HEK293 (cell line): Measurements from ENCODE around the gene LMAN1L.

Experiments used
- BCL11A ChIP-seq: fragments of 450-650 bp; formaldehyde crosslinking; IDR thresholded peaks from 2 replicates; pipeline ENCODE4 v1.5.1; 2016; ENCODE audit warnings: low read depth, missing biosample characterization, missing genetic modification characterization
- BCL11B ChIP-seq: fragments of 450-650 bp; formaldehyde crosslinking; IDR thresholded peaks from 2 replicates; pipeline ENCODE4 v1.5.1; 2016; ENCODE audit warnings: low read depth, missing biosample characterization, missing genetic modification characterization
- HOXC10 ChIP-seq: sonication (generic); formaldehyde crosslinking; IDR thresholded peaks from 2 replicates; pipeline ENCODE4 v1.8.1; 2023; ENCODE audit warnings: mild to moderate bottlenecking, missing genetic modification reagents
- OSR2 ChIP-seq: fragments of 450-650 bp; formaldehyde crosslinking; IDR thresholded peaks from 2 replicates; pipeline ENCODE4 v1.5.1; 2016; ENCODE audit warnings: missing biosample characterization, missing genetic modification characterization
- PBX3 ChIP-seq: sonication (generic); formaldehyde crosslinking; IDR thresholded peaks from 2 replicates; pipeline ENCODE4 v1.8.1; 2022; ENCODE audit warnings: mild to moderate bottlenecking, moderate library complexity, missing genetic modification reagents
- SP7 ChIP-seq: fragments of 450-650 bp; formaldehyde crosslinking; IDR thresholded peaks from 2 replicates; pipeline ENCODE4 v1.5.1; 2016; ENCODE audit warnings: missing biosample characterization, missing genetic modification characterization
- YY2 ChIP-seq: fragments of 450-650 bp; formaldehyde crosslinking; IDR thresholded peaks from 2 replicates; pipeline ENCODE4 v1.5.1; 2016; ENCODE audit warnings: missing biosample characterization, missing genetic modification characterization
- ZBTB11 ChIP-seq: fragments of 450-650 bp; formaldehyde crosslinking; conservative IDR thresholded peaks from 2 replicates; pipeline ENCODE4 v1.5.1; 2016; ENCODE audit warnings: low read depth, missing biosample characterization, missing genetic modification characterization
- ZBTB6 ChIP-seq: fragments of 450-650 bp; formaldehyde crosslinking; IDR thresholded peaks from 2 replicates; pipeline ENCODE4 v1.5.1; 2017; ENCODE audit warnings: missing biosample characterization, missing genetic modification characterization
- ZBTB8A ChIP-seq: fragments of 450-650 bp; formaldehyde crosslinking; IDR thresholded peaks from 2 replicates; pipeline ENCODE4 v1.5.1; 2016; ENCODE audit warnings: missing biosample characterization, missing genetic modification characterization
- ZFP3 ChIP-seq: fragments of 450-650 bp; formaldehyde crosslinking; IDR thresholded peaks from 2 replicates; pipeline ENCODE4 v1.5.1; 2016; ENCODE audit warnings: low read depth, missing biosample characterization, missing genetic modification characterization
- ZFP37 ChIP-seq: fragments of 450-650 bp; formaldehyde crosslinking; IDR thresholded peaks from 2 replicates; pipeline ENCODE4 v1.5.1; 2016; ENCODE audit warnings: missing biosample characterization, missing genetic modification characterization
- ZNF10 ChIP-seq: fragments of 450-650 bp; formaldehyde crosslinking; IDR thresholded peaks from 2 replicates; pipeline ENCODE4 v1.5.1; 2017; ENCODE audit warnings: missing biosample characterization, missing genetic modification characterization
- ZNF157 ChIP-seq: fragments of 450-650 bp; formaldehyde crosslinking; IDR thresholded peaks from 2 replicates; pipeline ENCODE4 v1.5.1; 2016; ENCODE audit warnings: missing biosample characterization, missing genetic modification characterization
- ZNF174 ChIP-seq: fragments of 450-650 bp; formaldehyde crosslinking; IDR thresholded peaks from 2 replicates; pipeline ENCODE4 v1.5.0; 2017; ENCODE audit warnings: missing biosample characterization, mild to moderate bottlenecking, missing genetic modification characterization
- ZNF175 ChIP-seq: fragments of 450-650 bp; formaldehyde crosslinking; IDR thresholded peaks from 2 replicates; pipeline ENCODE4 v1.5.1; 2016; ENCODE audit warnings: missing biosample characterization, missing genetic modification characterization
- ZNF184 ChIP-seq: fragments of 450-650 bp; IDR thresholded peaks from 2 replicates; pipeline ENCODE4 v1.5.1; 2018; ENCODE audit warnings: missing biosample characterization, mild to moderate bottlenecking, missing genetic modification characterization
- ZNF2 ChIP-seq: fragments of 450-650 bp; formaldehyde crosslinking; IDR thresholded peaks from 2 replicates; pipeline ENCODE4 v1.5.1; 2016; ENCODE audit warnings: missing biosample characterization, missing genetic modification characterization
- ZNF214 ChIP-seq: fragments of 450-650 bp; formaldehyde crosslinking; IDR thresholded peaks from 2 replicates; pipeline ENCODE4 v1.5.1; 2017; ENCODE audit warnings: missing biosample characterization, mild to moderate bottlenecking, missing genetic modification characterization, borderline replicate concordance
- ZNF266 ChIP-seq: fragments of 450-650 bp; formaldehyde crosslinking; IDR thresholded peaks from 2 replicates; pipeline ENCODE4 v1.5.1; 2016; ENCODE audit warnings: missing biosample characterization, missing genetic modification characterization, low read depth
- ZNF280C ChIP-seq: fragments of 450-650 bp; formaldehyde crosslinking; IDR thresholded peaks from 2 replicates; pipeline ENCODE4 v1.5.1; 2016; ENCODE audit warnings: missing biosample characterization, missing genetic modification characterization
- ZNF354C ChIP-seq: fragments of 450-650 bp; formaldehyde crosslinking; IDR thresholded peaks from 2 replicates; pipeline ENCODE4 v1.5.1; 2016; ENCODE audit warnings: missing biosample characterization, missing genetic modification characterization, low read depth, borderline replicate concordance
- ZNF416 ChIP-seq: fragments of 450-650 bp; formaldehyde crosslinking; IDR thresholded peaks from 2 replicates; pipeline ENCODE4 v1.5.1; 2016; ENCODE audit warnings: missing biosample characterization, missing genetic modification characterization
- ZNF433 ChIP-seq: fragments of 450-650 bp; formaldehyde crosslinking; IDR thresholded peaks from 2 replicates; pipeline ENCODE4 v1.5.1; 2016; ENCODE audit warnings: missing biosample characterization, missing genetic modification characterization, low read depth
- ZNF510 ChIP-seq: fragments of 450-650 bp; formaldehyde crosslinking; IDR thresholded peaks from 2 replicates; pipeline ENCODE4 v1.5.1; 2018; ENCODE audit warnings: mild to moderate bottlenecking, missing genetic modification characterization, missing biosample characterization; ENCODE audit not compliant: insufficient replicate concordance
- ZNF544 ChIP-seq: fragments of 450-650 bp; formaldehyde crosslinking; IDR thresholded peaks from 2 replicates; pipeline ENCODE4 v1.5.0; 2017; ENCODE audit warnings: missing biosample characterization, missing genetic modification characterization
- ZNF548 ChIP-seq: fragments of 450-650 bp; formaldehyde crosslinking; IDR thresholded peaks from 2 replicates; pipeline ENCODE4 v1.5.1; 2016; ENCODE audit warnings: missing biosample characterization, missing genetic modification characterization
- ZNF596 ChIP-seq: fragments of 450-650 bp; IDR thresholded peaks from 2 replicates; pipeline ENCODE4 v1.5.0; 2018; ENCODE audit warnings: missing biosample characterization, mild to moderate bottlenecking, missing genetic modification characterization, moderate library complexity
- ZNF624 ChIP-seq: fragments of 450-650 bp; formaldehyde crosslinking; IDR thresholded peaks from 2 replicates; pipeline ENCODE4 v1.5.1; 2017; ENCODE audit warnings: missing biosample characterization, missing genetic modification characterization
- ZNF660 ChIP-seq: fragments of 450-650 bp; IDR thresholded peaks from 2 replicates; pipeline ENCODE4 v1.5.1; 2018; ENCODE audit warnings: missing biosample characterization, mild to moderate bottlenecking, missing genetic modification characterization
- ZNF704 ChIP-seq: fragments of 450-650 bp; formaldehyde crosslinking; IDR thresholded peaks from 2 replicates; pipeline ENCODE4 v1.5.1; 2016; ENCODE audit warnings: missing biosample characterization, missing genetic modification characterization
- ZNF76 ChIP-seq: fragments of 450-650 bp; formaldehyde crosslinking; IDR thresholded peaks from 2 replicates; pipeline ENCODE4; 2016; ENCODE audit warnings: low read depth, missing biosample characterization, missing genetic modification characterization, borderline replicate concordance
- ZNF791 ChIP-seq: fragments of 450-650 bp; formaldehyde crosslinking; IDR thresholded peaks from 2 replicates; pipeline ENCODE4 v1.5.1; 2016; ENCODE audit warnings: missing biosample characterization, missing genetic modification characterization

LMAN1L gene

GRCh38 chr15:74783072-74783807 is 29.4 kb upstream of the LMAN1L start (continued):
- no peak for TF ChIP-seq ZNF544 (tag by site-specific recombination)
- no peak for TF ChIP-seq ZNF624 (tag by site-specific recombination)
- TF ChIP-seq BCL11A (tag by site-specific recombination) = no peak; the same call in 1 of the 2 replicates
- TF ChIP-seq ZNF175 (tag by site-specific recombination) = no peak
- TF ChIP-seq YY2 = no peak
- TF ChIP-seq SP7 (tag by site-specific recombination) = peak; percentile 46; the same call in 1 of the 2 replicates
- TF ChIP-seq ZNF704 (tag by site-specific recombination) = no peak
- no peak for TF ChIP-seq ZFP37 (tag by site-specific recombination)
- no peak for TF ChIP-seq ZNF791 (tag by site-specific recombination)
- no peak for TF ChIP-seq HOXC10
- no peak for TF ChIP-seq ZNF184 (tag by site-specific recombination)
- TF ChIP-seq ZNF660 (tag by site-specific recombination) = peak; percentile 66; the same call in 1 of the 2 replicates
- no peak for TF ChIP-seq ZNF510
- TF ChIP-seq ZNF2 (tag by site-specific recombination) = no peak
- TF ChIP-seq ZNF280C = no peak
- no peak for TF ChIP-seq ZNF214 (tag by site-specific recombination)
- no peak for TF ChIP-seq ZNF157 (tag by site-specific recombination)
- no peak for TF ChIP-seq ZNF174 (tag by site-specific recombination)
- no peak for TF ChIP-seq ZNF354C (tag by site-specific recombination)
- TF ChIP-seq ZNF416 = no peak
- no peak for TF ChIP-seq ZFP3 (tag by site-specific recombination)
- TF ChIP-seq PBX3 (CRISPR knock-in tag) = no peak
- peak; percentile 46 for TF ChIP-seq ZBTB11
- TF ChIP-seq OSR2 (tag by site-specific recombination) = no peak
- TF ChIP-seq ZNF596 (tag by site-specific recombination) = no peak
- no peak for TF ChIP-seq ZNF548 (tag by site-specific recombination)
- TF ChIP-seq ZBTB6 (tag by site-specific recombination) = no peak
- no peak for TF ChIP-seq ZNF76 (tag by site-specific recombination)
- peak; percentile 46; the same call in 1 of the 2 replicates for TF ChIP-seq BCL11B (tag by site-specific recombination)
- 0 out of 2 replicates have a peak, but pooled peaks have one; percentile 36 for TF ChIP-seq ZBTB8A (tag by site-specific recombination)
- no peak for TF ChIP-seq ZNF433
- no peak for TF ChIP-seq ZNF266
- no peak for TF ChIP-seq ZNF10 (tag by site-specific recombination)
